Lower leg skin (tissue), 3 donors: ENCODE data around the gene NEDD4L.

ENCODE experiments used
- CTCF ChIP-seq, 3 donors: fragments of 450-650 bp; IDR thresholded peaks; one replicate each; pipeline ENCODE4 v1.5.1; 2016; ENCODE audit warnings: antibody characterized with exemption in 3 of 3, mild to moderate bottlenecking in 3 of 3, moderate library complexity in 2 of 3
- POLR2A ChIP-seq, 2 donors: fragments of 450-650 bp; IDR thresholded peaks; one replicate each; pipeline ENCODE4 v1.6.1; 2016 to 2017; ENCODE audit warnings: antibody characterized with exemption in 2 of 2, mild to moderate bottlenecking in 1 of 2, moderate library complexity in 1 of 2

GRCh38 chr18:58361212-58361611, 317.2 kb downstream of the NEDD4L start:
- TF ChIP-seq CTCF (IDR thresholded peaks at IDR 0.05), result no peak
- no peak for TF ChIP-seq POLR2A (IDR thresholded peaks at IDR 0.05)
